Measurements from ENCODE around the gene EEPD1. TPM values are rescaled to one million over a fixed set of nuclear protein-coding genes. Genes with fewer than 3 reads are reported as not detected.

EEPD1 gene
- polyA plus RNA-seq, 1 of the 3 experiments (the other 2 are of a cell fraction) = 5.0 TPM

DNA sequence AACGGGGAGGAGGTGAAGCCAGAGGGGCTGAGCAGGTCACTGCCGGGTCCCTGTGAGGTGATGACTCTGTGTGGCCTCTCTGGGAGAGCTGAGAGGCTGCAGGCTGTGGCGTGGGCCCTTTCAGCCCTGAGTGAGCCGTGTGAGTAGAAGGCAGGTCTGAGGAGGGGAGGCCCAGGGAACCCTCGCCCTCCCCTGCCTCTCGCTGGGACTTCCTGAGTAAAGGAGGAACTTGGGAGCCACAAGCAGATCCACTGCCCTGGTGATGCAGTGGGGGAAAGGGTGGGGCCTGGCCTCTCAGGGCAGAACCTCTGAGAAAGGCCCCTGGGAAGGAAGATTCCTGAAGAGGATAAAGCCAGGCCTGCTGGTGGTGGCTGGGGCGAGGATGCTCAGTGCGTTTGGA, 22.8 kb downstream of the EEPD1 start:
- 92% methylated on average over 7 of the region's 8 CpGs for WGBS (ENCODE audit: low lambda C conversion rate)
- Histone ChIP-seq H3K79me2 (ENCODE audit: insufficient read depth) (no peaks in the 10 kb centered on the region), H3K4me2 (no peak overlapping the region), H4K20me1 (ENCODE audit: insufficient read depth) (no peaks in the 10 kb centered on the region), H3K9me2 (no peaks in the 10 kb centered on the region), H3K27me3 (ENCODE audit: insufficient read depth) (no peaks in the 10 kb centered on the region), H2AFZ (ENCODE audit: low read depth) (no peak overlapping the region), H3F3A (replicated peaks; ENCODE audit: insufficient read depth) (no peaks in the 10 kb centered on the region), H3K9ac (no peak overlapping the region), H3K27ac (ENCODE audit: low read depth in 2 of 2, low read length in 1 of 2) (no peak overlapping the region), H3K9me3 (no peaks in the 10 kb centered on the region), H3K4me3 (ENCODE audit: low read depth in 2 of 2, low read length in 1 of 2) (no peak overlapping the region), H3K36me3 (replicated peaks in 1 of 2; ENCODE audit: control insufficient read depth in 1 of 2, insufficient read depth in 2 of 2, low read length in 1 of 2) (no peaks in the 10 kb centered on the region), H3K4me1 (ENCODE audit: control insufficient read depth in 1 of 2, insufficient read depth in 2 of 2, low read depth in 1 of 2, low read length in 1 of 2) (peaks cover 0 to 17% of the 10 kb centered on the region in 2 experiments; a peak in 1 of 4 replicates)
- DNase-seq = no peak
- POLR2A ChIA-PET = no interaction called here
- CTCF ChIA-PET = interaction anchor here (1.2 to 1.5 kb wide), 3 partner anchors 12 to 115 kb away, joined by 3 to 5 read pairs (median 4); no protein-coding TSS in a partner anchor
- TF ChIP-seq FOXJ3 (CRISPR knock-in tag; IDR thresholded peaks at IDR 0.05) (no peak), MEF2A (IDR thresholded peaks at IDR 0.05; ENCODE audit: borderline replicate concordance, low read depth) (no peak), POLR2AphosphoS5 (IDR thresholded peaks at IDR 0.05; ENCODE audit: low read depth, low read length) (no peak)

DNA sequence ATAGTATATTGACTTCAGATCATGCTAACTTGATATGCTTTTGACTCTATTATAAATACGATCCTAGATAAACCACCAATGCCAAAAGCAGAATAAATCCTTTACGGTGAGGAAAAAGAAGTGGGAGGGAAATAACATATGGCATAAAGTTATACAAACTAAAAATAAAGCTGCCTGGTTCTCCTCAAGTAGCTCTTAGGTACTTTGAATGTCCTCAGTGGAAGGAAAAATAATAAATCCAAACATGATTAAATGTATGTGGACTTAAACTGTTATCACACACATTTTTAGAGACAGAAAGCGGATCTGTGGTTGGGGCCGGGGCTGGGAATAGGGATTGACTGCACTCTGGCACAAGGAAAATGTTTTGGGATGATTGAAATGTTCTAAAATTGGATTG, 23.6 kb downstream of the EEPD1 start:
- TF ChIP-seq CTCF (IDR thresholded peaks at IDR 0.05) (no peak), RFX5 (IDR thresholded peaks at IDR 0.05; ENCODE audit: low read length) (no peak), POLR2AphosphoS5 (IDR thresholded peaks at IDR 0.05; ENCODE audit: low read depth, low read length) (no peak), REST (IDR thresholded peaks at IDR 0.05; ENCODE audit: low read depth, low read length) (no peak), SMC3 (IDR thresholded peaks at IDR 0.05; ENCODE audit: low read depth, low read length) (no peak), CHD2 (IDR thresholded peaks at IDR 0.05; ENCODE audit: low read length, partially characterized antibody) (no peak)
- TF ChIP-seq, protein P1, sequence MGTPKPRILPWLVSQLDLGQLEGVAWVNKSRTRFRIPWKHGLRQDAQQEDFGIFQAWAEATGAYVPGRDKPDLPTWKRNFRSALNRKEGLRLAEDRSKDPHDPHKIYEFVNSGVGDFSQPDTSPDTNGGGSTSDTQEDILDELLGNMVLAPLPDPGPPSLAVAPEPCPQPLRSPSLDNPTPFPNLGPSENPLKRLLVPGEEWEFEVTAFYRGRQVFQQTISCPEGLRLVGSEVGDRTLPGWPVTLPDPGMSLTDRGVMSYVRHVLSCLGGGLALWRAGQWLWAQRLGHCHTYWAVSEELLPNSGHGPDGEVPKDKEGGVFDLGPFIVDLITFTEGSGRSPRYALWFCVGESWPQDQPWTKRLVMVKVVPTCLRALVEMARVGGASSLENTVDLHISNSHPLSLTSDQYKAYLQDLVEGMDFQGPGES (IDR thresholded peaks at IDR 0.05; ENCODE audit: low read depth, low read length) = no peak
- Histone ChIP-seq H3K79me2 (ENCODE audit: insufficient read depth) (no peaks in the 10 kb centered on the region), H3K27me3 (ENCODE audit: insufficient read depth) (no peaks in the 10 kb centered on the region), H2AFZ (ENCODE audit: low read depth) (no peak overlapping the region), H3K4me2 (no peak overlapping the region), H3F3A (replicated peaks; ENCODE audit: insufficient read depth) (no peaks in the 10 kb centered on the region), H3K4me3 (ENCODE audit: low read depth in 2 of 2, low read length in 1 of 2) (no peak overlapping the region), H3K9me3 (no peaks in the 10 kb centered on the region), H3K9me2 (no peaks in the 10 kb centered on the region), H3K36me3 (replicated peaks in 1 of 2; ENCODE audit: control insufficient read depth in 1 of 2, insufficient read depth in 2 of 2, low read length in 1 of 2) (no peaks in the 10 kb centered on the region), H3K27ac (ENCODE audit: low read depth in 2 of 2, low read length in 1 of 2) (no peak overlapping the region), H3K9ac (no peak overlapping the region), H4K20me1 (ENCODE audit: insufficient read depth) (no peaks in the 10 kb centered on the region), H3K4me1 (ENCODE audit: control insufficient read depth in 1 of 2, insufficient read depth in 2 of 2, low read depth in 1 of 2, low read length in 1 of 2) (peaks cover 0 to 17% of the 10 kb centered on the region in 2 experiments; a peak in 1 of 4 replicates)
- WGBS (ENCODE audit: low lambda C conversion rate) = 90% methylated on average over 4 of the region's 4 CpGs
- CTCF ChIA-PET = interaction anchor here (0.6 to 1.5 kb wide), 4 partner anchors 12 to 115 kb away, joined by 3 to 4 read pairs (median 4); no protein-coding TSS in a partner anchor
- no peak for DNase-seq
- POLR2A ChIA-PET = no interaction called here

Measured in SK-N-SH (cell line).